IPS-18a (cell line): ENCODE measurements around the gene DDX28.

Experiments
- H3K27ac ChIP-seq: one replicate; pipeline ENCODE4 v1.5.1; 2013; ENCODE audit warnings: low read length
- H3K27me3 ChIP-seq: one replicate; pipeline ENCODE4 v1.6.1; 2013; ENCODE audit warnings: mild to moderate bottlenecking, low read length; ENCODE audit not compliant: control insufficient read depth, insufficient read depth
- H3K36me3 ChIP-seq: one replicate; pipeline ENCODE4 v1.6.1; 2013; ENCODE audit warnings: low read depth, low read length; ENCODE audit not compliant: control insufficient read depth
- H3K4me1 ChIP-seq: one replicate; pipeline ENCODE4 v1.6.1; 2013; ENCODE audit warnings: low read depth, low read length; ENCODE audit not compliant: control insufficient read depth
- H3K4me3 ChIP-seq: one replicate; pipeline ENCODE4 v1.5.1; 2013; ENCODE audit warnings: low read length
- H3K9ac ChIP-seq: one replicate; pipeline ENCODE4 v1.6.1; 2013; ENCODE audit warnings: mild to moderate bottlenecking, low read length, moderate library complexity
- H3K9me3 ChIP-seq: one replicate; pipeline ENCODE4 v1.6.1; 2013; ENCODE audit warnings: low read depth, low read length; ENCODE audit not compliant: control insufficient read depth

Gene DDX28

GRCh38 chr16:68022728-68023537 lies at the start of gene DDX28, which contains the start of gene DUS2:
Gene DDX28 (minus strand): TSS chr16:68023232. CDS start chr16:68023202, 30 bp downstream.
Gene DUS2 (plus strand): TSS chr16:68023284. CDS start chr16:68038024, 14,740 bp downstream.
- Histone ChIP-seq H3K4me3 (peak within 1 kb of the TSS; percentile 96), H3K9ac (peak within 1 kb of the TSS; percentile 97), H3K27me3 (no peaks in the 10 kb centered on the region), H3K27ac (peak within 1 kb of the TSS; percentile 88), H3K36me3 (peaks cover 12% of the 10 kb centered on the region), H3K9me3 (no peaks in the 10 kb centered on the region), H3K4me1 (peaks cover 7% of the 10 kb centered on the region)

- Histone ChIP-seq H3K4me1 (no peaks in the 10 kb centered on the region), H3K27me3 (no peaks in the 10 kb centered on the region), H3K9me3 (no peaks in the 10 kb centered on the region), H3K4me3 (no peak overlapping the region), H3K27ac (no peak overlapping the region), H3K9ac (no peak overlapping the region), H3K36me3 (peaks cover 41% of the 10 kb centered on the region)
Observed at GRCh38 chr16:68072038-68072695, 49.1 kb upstream of the DDX28 start.

GRCh38 chr16:68071518-68071901 lies 48.5 kb upstream of the DDX28 start:
- no peaks in the 10 kb centered on the region for H3K27me3 ChIP-seq
- H3K4me3 ChIP-seq, result no peak overlapping the region
- H3K9me3 ChIP-seq, result no peaks in the 10 kb centered on the region
- H3K36me3 ChIP-seq, result peaks cover 39% of the 10 kb centered on the region
- no peaks in the 10 kb centered on the region for H3K4me1 ChIP-seq
- H3K9ac ChIP-seq, result no peak overlapping the region
- H3K27ac ChIP-seq, result no peak overlapping the region

- Histone ChIP-seq H3K4me3 (no peak overlapping the region), H3K27me3 (no peaks in the 10 kb centered on the region), H3K9ac (no peak overlapping the region), H3K27ac (no peak overlapping the region), H3K9me3 (no peaks in the 10 kb centered on the region), H3K4me1 (no peaks in the 10 kb centered on the region), H3K36me3 (peaks cover 36% of the 10 kb centered on the region)
Observed at GRCh38 chr16:68070806-68071517, 47.9 kb upstream of the DDX28 start.

GRCh38 chr16:68070249-68070730 lies 47.3 kb upstream of the DDX28 start:
- no peak overlapping the region for H3K4me3 ChIP-seq
- no peaks in the 10 kb centered on the region for H3K27me3 ChIP-seq
- H3K27ac ChIP-seq, result no peak overlapping the region
- no peaks in the 10 kb centered on the region for H3K9me3 ChIP-seq
- no peak overlapping the region for H3K9ac ChIP-seq
- no peaks in the 10 kb centered on the region for H3K4me1 ChIP-seq
- peaks cover 29% of the 10 kb centered on the region for H3K36me3 ChIP-seq

GRCh38 chr16:68069511-68070248 lies 46.6 kb upstream of the DDX28 start:
- no peaks in the 10 kb centered on the region for H3K4me1 ChIP-seq
- H3K9me3 ChIP-seq, result no peaks in the 10 kb centered on the region
- no peaks in the 10 kb centered on the region for H3K27me3 ChIP-seq
- H3K36me3 ChIP-seq, result peaks cover 26% of the 10 kb centered on the region
- H3K4me3 ChIP-seq, result no peak overlapping the region
- no peak overlapping the region for H3K9ac ChIP-seq
- no peak overlapping the region for H3K27ac ChIP-seq

- Histone ChIP-seq H3K27ac (no peak overlapping the region), H3K9me3 (no peaks in the 10 kb centered on the region), H3K4me3 (no peak overlapping the region), H3K4me1 (no peaks in the 10 kb centered on the region), H3K36me3 (peaks cover 21% of the 10 kb centered on the region), H3K9ac (no peak overlapping the region), H3K27me3 (no peaks in the 10 kb centered on the region)
Observed at GRCh38 chr16:68068926-68069325, 45.9 kb upstream of the DDX28 start.

GRCh38 chr16:68066763-68067162 lies 43.7 kb upstream of the DDX28 start:
- H3K4me3 ChIP-seq, result no peak overlapping the region
- no peaks in the 10 kb centered on the region for H3K9me3 ChIP-seq
- no peaks in the 10 kb centered on the region for H3K27me3 ChIP-seq
- H3K4me1 ChIP-seq, result no peaks in the 10 kb centered on the region
- no peak overlapping the region for H3K27ac ChIP-seq
- no peak overlapping the region for H3K9ac ChIP-seq
- peaks cover 10% of the 10 kb centered on the region for H3K36me3 ChIP-seq

GRCh38 chr16:68065716-68066305 lies 42.8 kb upstream of the DDX28 start:
- Histone ChIP-seq H3K27ac (no peak overlapping the region), H3K9me3 (no peaks in the 10 kb centered on the region), H3K4me3 (no peak overlapping the region), H3K27me3 (no peaks in the 10 kb centered on the region), H3K4me1 (no peaks in the 10 kb centered on the region), H3K9ac (no peak overlapping the region), H3K36me3 (peaks cover 5% of the 10 kb centered on the region)

GRCh38 chr16:68064791-68065365 lies 41.8 kb upstream of the DDX28 start:
- peaks cover 2% of the 10 kb centered on the region for H3K36me3 ChIP-seq
- no peak overlapping the region for H3K4me3 ChIP-seq
- H3K4me1 ChIP-seq, result no peaks in the 10 kb centered on the region
- no peaks in the 10 kb centered on the region for H3K27me3 ChIP-seq
- no peaks in the 10 kb centered on the region for H3K9me3 ChIP-seq
- H3K9ac ChIP-seq, result no peak overlapping the region
- no peak overlapping the region for H3K27ac ChIP-seq
